H1 (cell line): Measurements from ENCODE around the gene LY9. TPM values are rescaled to one million over a fixed set of nuclear protein-coding genes. Genes with fewer than 3 reads are reported as not detected.

Source experiments
- CBX8 ChIP-seq: fragments of 300-800, 300-1000 bp; sonication (generic); IDR thresholded peaks from 2 replicates; pipeline ENCODE4 v1.7.1; 2016; ENCODE audit warnings: low read depth, low read length, borderline replicate concordance
- RAD21 ChIP-seq, 2 experiments: IDR thresholded peaks in 1 of 2; conservative IDR thresholded peaks in 1 of 2; 2 replicates each; pipeline ENCODE4 v1.6.1; 2011; ENCODE audit warnings: low read depth in 2 of 2, low read length in 2 of 2, improper control_type of control experiment in 1 of 2, inconsistent platforms in 1 of 2, mild to moderate bottlenecking in 1 of 2, moderate library complexity in 1 of 2
- YY1 ChIP-seq: IDR thresholded peaks from 2 replicates; pipeline ENCODE4 v1.6.1; 2011; ENCODE audit warnings: low read depth, mild to moderate bottlenecking, low read length
- polyA plus RNA-seq, 7 experiments: library from polyadenylated mRNA; depleted of rRNA in 3 of 7; stranded (reverse) in 5 of 7; unstranded in 2 of 7; fragments of >200 nt in 5 of 7; fragments of 200-250 nt in 2 of 7; gene quantifications; 1 replicate in 5 of 7; 2 replicates in 1 of 7; 4 replicates in 1 of 7; pipeline versions ENCODE4 v1.2.1 to v1.2.3, GENCODE V29; 2011 to 2013; ENCODE audit warnings: missing spikeins in 2 of 7, mixed read lengths in 2 of 7
- total RNA-seq: library from RNA; stranded (reverse); fragmentation: NEBNext Ultra II Directional; extraction: Animal tissue kit (Norgen Biotek cat#: 25700); gene quantifications from 2 replicates; pipeline ENCODE4 v1.2.1, GENCODE V29; 2021
- TF ChIP-seq, protein P1 (sequence below): IDR thresholded peaks from 2 replicates; pipeline ENCODE4 v1.6.1; 2012; ENCODE audit warnings: inconsistent platforms

Gene LY9
- total and polyA plus RNA-seq, 2 of the 8 experiments (the other 6 are each of a cell fraction or from before 2014, with no cell fraction given), result not detected

DNA sequence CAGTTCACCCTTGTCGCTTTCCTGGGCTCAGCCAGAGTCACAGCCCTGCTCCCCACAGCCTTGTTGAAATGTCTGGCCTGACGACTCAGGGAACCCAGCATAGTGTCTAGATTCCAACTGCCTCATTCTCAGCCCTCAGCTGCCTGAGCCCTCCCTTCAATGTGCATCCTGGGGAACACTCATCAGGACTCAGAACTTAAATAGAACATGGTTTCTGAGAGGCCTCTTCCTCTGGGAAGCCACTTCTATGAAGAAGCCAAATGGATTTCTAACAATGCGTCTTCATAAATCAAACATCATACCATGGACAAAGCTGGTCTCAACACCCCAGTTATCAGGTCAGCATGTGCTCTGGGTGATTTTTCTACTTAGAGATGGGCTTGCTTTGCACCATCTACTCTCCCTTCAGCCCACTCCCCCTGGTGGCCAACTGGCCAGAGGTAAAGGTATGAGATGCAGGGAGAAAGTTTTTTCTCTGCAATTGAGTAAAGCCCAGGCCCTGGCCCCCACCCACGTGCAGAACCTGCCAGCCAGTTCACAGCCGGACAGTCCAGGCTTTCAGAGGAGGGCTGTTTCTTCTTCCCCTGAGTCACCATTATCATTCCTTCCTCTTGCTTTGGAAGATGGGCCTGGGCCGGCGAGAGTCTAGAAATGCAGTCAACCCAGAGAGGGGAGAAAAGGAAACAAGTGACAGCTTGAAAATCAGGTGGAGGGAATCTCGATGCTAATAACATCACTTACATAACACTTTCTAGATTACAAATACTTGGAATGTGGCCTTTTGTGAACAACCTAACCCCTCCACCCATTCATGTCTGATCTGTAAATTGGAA, 34.6 kb downstream of the LY9 start (continued):
- TF ChIP-seq YY1 (0 out of 2 replicates have a peak, but pooled peaks have one; percentile 36), RAD21 (IDR thresholded peaks at IDR 0.05 in 1 of 2, conservative IDR thresholded peaks at IDR 0.05 in 1 of 2; ENCODE audit: low read depth in 2 of 2, low read length in 2 of 2) (peak; percentile 75 to 80), CBX8 (no peak)
- TF ChIP-seq, protein P1, sequence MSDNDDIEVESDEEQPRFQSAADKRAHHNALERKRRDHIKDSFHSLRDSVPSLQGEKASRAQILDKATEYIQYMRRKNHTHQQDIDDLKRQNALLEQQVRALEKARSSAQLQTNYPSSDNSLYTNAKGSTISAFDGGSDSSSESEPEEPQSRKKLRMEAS, result peak; percentile 77
